ENCODE measurements around the gene LIPE.

Gene LIPE

GRCh38 chr19:42412661-42413076, 14.5 kb downstream of the LIPE start:
- no peak for DNase-seq (ENCODE audit: low spot score)

DNA sequence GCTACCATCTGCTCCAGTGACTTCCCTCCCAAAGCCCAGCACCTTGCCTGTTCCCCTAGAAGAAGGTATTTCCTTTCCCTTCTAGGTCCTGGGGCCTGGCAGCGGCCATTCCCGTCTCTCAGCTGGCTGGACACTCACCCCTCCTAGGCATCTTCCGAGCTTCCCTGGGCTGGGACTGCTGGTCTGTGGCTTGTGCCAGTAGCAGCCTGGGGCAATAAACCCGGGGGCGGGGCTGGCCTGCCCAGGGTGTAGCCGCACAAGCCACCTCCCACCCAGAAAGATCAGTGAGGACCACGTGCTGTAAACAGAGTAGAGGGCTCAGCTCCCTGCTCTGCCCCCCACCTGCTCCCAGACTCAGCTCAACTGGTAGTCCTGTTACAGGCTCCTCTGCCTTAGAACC, 15.0 kb downstream of the LIPE start:
- peak; percentile 63 for DNase-seq (ENCODE audit: low spot score)

GRCh38 chr19:42411581-42412178, 15.5 kb downstream of the LIPE start:
- DNase-seq (ENCODE audit: low spot score): no peak

- peak; percentile 10 for DNase-seq (ENCODE audit: low spot score)
Observed at GRCh38 chr19:42410371-42410770, 16.8 kb downstream of the LIPE start.

DNA sequence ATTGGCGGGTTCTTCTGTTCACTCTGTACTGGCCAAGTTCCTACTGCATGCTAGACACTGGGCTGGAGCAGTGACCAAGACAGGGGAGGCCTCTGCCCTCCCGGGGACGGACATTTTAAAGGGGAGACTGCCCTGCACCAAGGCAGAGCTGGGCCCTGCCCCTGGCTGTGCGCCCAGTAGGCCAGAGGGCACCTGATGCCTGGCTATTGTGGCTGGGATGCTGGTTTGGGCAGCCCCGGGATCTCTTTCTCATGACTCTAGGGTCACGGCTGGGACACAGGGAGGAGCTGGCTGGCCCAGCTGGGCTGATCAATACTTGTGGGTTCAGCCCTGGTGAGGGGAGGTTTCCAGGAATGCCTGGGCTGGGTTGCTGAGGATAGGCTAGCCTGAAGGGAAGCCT, 17.7 kb downstream of the LIPE start:
- peak; percentile 2 for DNase-seq (ENCODE audit: low spot score)

DNA sequence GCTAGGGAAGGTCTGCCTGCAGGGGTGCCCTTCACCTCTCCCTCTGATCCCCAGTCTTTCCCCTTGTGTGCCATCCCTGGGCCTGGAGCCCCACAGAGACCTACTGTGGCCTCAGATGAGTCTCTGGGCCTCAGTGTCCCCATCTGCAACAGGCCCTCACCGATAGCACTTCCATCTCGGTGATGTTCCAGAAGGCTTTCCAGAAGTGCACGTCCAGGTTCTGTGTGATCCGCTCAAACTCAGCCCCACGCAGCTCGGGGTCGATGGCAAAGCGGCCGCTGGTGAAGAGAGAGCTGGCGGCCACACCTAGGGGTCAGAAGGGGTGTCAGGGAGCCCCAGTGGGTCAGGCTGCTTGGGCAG, 19.4 kb downstream of the LIPE start:
- DNase-seq (ENCODE audit: low spot score): no peak

GRCh38 chr19:42407085-42407815, 19.9 kb downstream of the LIPE start:
- DNase-seq (ENCODE audit: low spot score): peak; percentile 4

DNA sequence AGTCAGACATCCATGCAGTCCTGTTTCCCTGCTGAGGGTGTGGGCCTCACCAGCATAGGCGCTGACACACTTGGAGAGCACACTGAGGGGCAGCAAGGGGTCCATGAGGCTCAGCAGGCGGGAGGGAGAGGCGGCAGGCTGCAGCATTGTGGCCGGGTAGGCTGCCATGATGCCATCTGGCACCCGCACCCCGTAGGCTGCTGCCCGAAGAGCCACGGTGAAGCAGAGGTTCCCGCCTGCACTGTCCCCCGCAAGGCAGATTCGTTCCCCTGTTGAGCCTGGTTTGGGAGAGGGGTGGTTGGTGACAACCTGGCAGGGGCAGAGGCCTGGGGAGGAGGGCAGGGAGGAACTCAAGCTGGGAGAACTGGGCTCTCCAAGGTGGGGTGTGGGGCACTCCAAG, 21.1 kb downstream of the LIPE start:
- DNase-seq (ENCODE audit: low spot score): peak; percentile 3

- DNase-seq (ENCODE audit: low spot score): no peak
Observed at GRCh38 chr19:42403586-42403985, 23.6 kb downstream of the LIPE start.

- DNase-seq (ENCODE audit: low spot score): peak; percentile 17
Observed at GRCh38 chr19:42402376-42403116, 24.6 kb downstream of the LIPE start.

GRCh38 chr19:42401365-42402303, 25.6 kb downstream of the LIPE start:
- DNase-seq (ENCODE audit: low spot score): peak; percentile 83

GRCh38 chr19:42400404-42400803, 26.8 kb downstream of the LIPE start:
- no peak for DNase-seq (ENCODE audit: low spot score)

DNA sequence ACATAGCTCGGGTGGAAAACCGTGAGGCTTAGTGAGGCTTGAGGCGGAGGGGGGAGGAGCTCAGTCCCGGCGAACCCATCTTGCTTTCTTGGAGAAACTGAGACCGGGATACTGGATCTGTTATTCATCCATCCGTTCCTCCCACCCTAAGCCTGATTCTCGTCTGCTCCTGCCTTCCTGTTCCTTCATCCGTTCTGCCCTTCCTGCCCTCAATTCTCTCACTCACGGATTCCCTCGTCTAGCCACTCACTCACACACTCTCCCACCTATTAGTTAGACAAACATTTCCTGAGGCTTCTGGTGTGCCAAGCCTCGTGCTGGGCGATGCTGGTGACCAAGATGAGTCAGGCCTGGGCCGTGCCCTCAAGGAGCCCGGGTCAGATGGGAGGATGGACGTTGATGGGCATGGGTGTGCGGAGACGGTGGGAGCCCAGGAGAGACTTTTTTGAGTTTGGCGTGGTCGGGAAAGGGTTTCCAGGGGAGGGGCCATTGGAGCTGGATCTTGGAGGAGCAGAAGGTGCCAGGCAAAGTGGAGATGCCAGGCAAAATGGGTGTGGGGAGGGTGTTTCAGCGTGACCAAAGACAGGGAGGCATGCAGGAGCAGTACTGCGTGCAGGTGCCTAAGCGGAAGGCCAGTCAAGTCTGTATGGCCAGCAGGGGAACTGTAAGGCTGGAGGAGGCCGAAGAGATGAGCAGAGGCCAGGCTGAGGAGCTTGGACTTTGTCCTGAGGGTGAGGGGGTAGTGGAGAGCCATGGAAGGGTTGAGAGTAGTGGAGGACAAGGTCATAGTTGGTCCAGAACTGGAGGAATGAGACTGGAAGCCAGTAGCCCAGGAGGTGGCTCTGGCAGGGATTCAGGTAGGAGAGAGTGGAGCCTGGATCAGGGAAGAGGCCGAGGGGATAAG, 29.7 kb downstream of the LIPE start:
- no peak for DNase-seq (ENCODE audit: low spot score)

DNA sequence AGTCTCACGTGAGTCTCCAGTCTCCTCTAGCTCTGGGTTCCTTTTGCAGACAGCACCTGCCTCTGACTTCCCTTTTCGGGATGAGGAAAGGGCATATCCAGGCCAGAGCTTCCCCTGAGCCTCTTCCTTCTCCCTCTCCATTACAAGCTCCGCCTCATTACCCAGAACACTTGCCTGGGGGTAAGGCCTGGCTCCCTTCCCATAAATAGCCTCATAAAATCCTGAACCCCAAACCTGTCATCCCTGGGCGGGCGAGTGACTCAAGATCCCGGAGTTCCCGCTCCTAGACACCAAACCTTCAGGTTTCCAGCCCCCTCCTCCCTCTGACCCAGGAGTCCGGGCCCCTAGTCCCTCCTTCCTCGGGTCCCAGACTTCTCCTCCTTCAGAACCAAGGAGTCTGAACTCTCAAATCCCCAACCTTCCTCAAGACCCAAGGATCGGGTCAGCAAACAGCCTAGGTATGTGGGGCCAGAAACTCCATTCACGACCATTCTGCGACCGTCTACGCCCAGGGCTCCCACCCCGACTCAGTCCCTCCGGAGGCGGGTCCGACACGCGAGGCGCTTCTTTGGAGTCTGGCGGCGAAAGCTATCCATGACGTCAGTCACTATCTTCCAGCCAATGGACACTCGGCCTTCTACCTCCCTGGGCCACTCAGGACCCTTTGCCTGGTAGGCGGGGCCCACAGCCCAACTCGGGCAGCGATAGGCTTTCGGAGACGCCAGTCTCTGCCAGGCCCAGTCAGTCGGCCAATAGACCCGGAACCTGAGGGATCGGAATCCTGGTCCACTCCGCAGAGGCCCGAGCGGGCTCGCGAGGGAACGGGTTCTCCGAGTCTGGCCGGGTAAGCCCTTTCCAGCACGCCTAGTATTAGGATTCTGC, 30.6 kb downstream of the LIPE start:
- DNase-seq (ENCODE audit: low spot score): peak; percentile 99

DNA sequence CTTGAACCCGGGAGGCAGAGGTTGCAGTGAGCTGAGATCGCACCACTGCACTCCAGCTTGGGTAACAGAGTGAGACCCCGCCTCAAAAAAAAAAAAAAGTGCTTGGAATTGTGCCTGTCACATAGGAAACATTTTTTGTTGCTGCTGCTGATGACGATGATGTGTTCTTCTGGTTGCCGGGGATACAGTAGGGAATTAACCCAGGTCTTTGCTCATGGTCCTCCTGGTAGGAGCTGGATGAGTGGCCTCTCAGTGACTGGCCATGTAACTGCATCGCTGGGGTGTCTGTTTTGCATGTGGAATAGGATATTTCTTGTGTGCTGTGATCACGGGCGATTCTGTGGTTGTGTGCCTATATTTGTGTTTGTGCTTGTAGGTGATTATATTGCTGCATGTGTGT, 32.4 kb downstream of the LIPE start:
- DNase-seq (ENCODE audit: low spot score): no peak

DNA sequence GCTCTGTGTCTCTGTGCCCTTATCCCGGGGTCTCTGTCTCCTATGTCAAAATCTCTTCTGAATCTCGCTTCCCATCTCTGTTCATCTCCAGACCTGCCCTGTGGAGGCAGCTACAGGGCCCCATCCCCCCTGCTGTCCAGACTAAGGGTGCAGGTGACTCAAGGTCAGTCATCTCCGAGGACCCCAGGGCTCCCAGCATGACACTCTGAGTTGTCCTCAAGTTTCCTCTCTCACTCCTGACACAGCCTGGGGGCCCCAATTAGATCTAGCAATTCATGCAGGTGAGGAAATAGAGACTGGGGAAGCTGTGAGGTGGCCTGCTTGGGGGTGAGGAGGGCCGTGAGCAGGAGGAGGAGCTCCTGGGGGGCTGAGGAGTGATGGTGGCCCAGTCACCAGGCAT, 35.0 kb downstream of the LIPE start:
- no peak for DNase-seq (ENCODE audit: low spot score)

DNA sequence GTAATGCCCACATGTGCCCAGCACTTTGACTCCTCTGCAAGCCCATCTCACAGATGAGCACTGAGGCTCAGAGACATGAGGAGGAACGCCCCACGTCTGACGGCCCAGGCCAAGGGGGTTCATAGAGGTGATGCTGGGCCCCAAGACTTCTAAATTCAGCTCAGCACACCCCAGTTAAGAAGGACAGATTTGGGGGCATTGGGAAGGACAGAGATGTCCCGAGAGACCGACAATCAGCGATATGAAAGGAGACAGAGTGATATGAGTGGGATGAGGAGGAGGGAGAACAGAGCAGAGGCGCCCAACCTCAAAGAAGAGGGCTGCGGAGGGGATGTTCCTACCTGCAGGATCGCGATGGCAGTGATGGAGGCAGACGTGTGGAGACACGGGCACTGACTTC, 37.3 kb downstream of the LIPE start, which contains the start of gene CNFN:
Gene CNFN (minus strand): TSS at position 399 of the 400 bp plus-strand sequence. CDS start 1,260 bp downstream, outside the sequence.
- no peak for DNase-seq (ENCODE audit: low spot score)

DNA sequence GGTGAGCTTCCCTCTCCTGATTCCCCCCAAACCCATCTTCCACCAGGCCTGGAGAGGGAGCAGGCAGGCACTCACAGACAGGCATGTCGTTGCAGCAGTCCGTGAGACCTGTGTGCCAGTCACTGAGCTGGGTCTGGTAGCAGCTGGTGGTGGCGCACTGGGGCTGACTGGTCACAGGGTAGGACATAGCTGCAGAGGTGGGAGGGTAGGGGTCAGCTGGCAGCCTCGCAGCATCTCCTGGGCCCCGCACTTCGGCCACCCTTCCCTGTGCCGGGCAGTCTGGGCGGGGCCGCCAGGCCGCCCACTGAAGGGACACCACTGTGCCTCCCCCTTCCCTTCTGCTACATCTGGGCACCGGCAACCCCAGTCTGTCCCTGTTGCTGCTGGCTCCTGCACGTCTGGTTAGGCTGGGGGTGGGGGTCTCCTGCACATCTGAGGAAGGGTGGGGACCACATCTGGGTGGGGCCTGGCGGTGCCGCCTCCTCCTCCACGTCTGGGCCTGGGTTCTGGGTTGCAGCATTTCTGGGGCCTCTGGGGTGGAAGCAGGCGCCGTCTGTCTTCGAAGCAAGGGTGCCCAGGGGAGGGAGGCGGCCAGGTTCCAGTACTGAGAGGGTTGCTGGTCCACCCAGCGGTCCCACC, 38.2 kb downstream of the LIPE start:
- no peak for DNase-seq (ENCODE audit: low spot score)

DNA sequence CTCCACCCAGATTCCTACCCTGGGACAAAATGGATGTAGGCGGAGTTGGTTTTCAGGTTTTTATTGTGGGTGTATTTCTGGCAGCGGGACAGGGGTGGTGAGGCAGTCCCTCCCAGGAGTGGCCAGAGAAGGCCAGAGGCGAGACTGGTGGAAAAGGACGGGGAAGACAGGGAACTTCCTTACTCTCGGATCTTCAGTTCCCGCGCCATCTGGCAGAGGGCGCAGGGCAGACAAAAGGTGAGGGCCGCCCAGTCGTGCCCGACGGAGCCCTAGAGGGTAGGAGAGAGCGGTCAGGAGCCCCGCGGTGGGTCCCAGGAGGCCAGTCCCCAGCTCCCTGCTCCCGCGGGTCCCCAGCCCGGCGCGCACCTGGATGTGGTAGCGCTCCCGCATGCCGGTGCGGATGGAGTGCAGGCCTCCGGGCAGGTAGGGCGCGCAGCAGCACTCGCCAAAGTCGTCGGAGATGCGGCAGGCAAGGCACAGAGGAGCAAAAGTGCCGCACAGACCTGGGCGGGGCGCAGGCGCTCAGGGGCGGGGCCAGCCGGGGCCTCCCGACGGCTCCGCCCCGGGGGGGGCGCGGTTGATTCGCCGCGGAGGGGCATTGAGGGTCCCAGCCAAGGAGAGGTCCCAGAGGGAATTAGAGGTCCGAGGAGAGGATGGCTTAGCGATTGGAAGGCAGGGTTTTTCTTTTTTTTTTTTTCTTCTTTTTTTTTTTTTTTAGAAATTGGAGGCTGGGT, 40.0 kb downstream of the LIPE start:
- peak; percentile 93 for DNase-seq (ENCODE audit: low spot score)
